OCI-LY1 (cell line): ENCODE measurements around the gene SPNS2.

Experiments used
- EZH2 ChIP-seq: fragments of 200-600 bp; sonication (generic), shearing (Covaris generic); IDR thresholded peaks from 2 replicates; pipeline ENCODE4 v1.8.0; 2017; ENCODE audit warnings: borderline replicate concordance, mixed run types, mild to moderate bottlenecking, antibody characterized with exemption, low read length, moderate library complexity, mixed read lengths
- TF ChIP-seq, protein P1 (sequence below): fragments of 200-600 bp; sonication (generic), shearing (Covaris generic); IDR thresholded peaks from 2 replicates; pipeline ENCODE4 v1.5.1; 2017; ENCODE audit warnings: mild to moderate bottlenecking, antibody characterized with exemption, low read length, moderate library complexity, mixed read lengths

DNA sequence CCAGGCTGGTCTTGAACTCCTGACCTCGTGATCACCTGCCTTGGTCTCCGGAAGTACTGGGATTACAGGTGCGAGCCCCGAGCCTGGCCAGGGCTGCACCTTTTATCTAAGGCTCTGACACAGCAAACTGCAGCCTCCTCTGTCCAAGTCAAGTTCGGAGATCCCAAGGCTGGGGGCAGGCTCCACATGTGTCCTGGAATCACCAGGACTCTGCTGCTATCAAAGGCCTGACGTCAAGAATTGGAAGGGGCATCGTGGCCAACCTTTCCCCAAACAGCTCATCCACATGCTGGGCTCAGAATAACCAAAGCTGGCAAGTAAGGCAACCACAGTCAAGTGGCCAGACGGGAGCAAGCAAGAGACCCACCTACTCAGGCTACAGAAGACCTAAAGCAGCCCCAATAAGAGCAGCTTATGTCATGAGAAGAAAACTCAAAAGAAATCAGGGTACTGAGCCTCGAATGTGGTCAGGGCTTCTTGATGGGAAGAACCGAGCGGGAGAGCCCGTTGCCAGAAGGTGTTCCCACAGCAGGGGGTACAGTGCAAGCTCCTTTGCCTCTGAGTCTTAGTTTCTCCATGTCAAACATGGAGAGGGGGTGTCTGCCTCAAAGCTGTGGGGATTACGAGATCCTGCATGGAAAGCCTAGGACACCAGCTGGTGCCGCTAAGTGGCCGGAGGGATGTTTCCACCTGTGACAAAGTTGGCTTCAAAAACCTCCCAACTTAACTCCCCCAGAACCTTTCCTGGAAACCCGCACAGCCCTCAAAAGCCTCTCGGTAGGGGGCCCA is 48.6 kb downstream of the SPNS2 start:
- no peak for TF ChIP-seq EZH2
- TF ChIP-seq, protein P1, sequence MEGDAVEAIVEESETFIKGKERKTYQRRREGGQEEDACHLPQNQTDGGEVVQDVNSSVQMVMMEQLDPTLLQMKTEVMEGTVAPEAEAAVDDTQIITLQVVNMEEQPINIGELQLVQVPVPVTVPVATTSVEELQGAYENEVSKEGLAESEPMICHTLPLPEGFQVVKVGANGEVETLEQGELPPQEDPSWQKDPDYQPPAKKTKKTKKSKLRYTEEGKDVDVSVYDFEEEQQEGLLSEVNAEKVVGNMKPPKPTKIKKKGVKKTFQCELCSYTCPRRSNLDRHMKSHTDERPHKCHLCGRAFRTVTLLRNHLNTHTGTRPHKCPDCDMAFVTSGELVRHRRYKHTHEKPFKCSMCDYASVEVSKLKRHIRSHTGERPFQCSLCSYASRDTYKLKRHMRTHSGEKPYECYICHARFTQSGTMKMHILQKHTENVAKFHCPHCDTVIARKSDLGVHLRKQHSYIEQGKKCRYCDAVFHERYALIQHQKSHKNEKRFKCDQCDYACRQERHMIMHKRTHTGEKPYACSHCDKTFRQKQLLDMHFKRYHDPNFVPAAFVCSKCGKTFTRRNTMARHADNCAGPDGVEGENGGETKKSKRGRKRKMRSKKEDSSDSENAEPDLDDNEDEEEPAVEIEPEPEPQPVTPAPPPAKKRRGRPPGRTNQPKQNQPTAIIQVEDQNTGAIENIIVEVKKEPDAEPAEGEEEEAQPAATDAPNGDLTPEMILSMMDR, result no peak
